K562 (cell line): Measurements from ENCODE around the gene SAP25. TPM values are rescaled to one million over a fixed set of nuclear protein-coding genes. Genes with fewer than 3 reads are reported as not detected.

Source experiments
- ARID4B ChIP-seq: sonication (generic); formaldehyde crosslinking; IDR thresholded peaks from 2 replicates; pipeline ENCODE4 v1.8.0; 2022; ENCODE audit warnings: mild to moderate bottlenecking, missing genetic modification reagents
- ARNT ChIP-seq, 2 experiments: fragments of 450-650 bp; IDR thresholded peaks; 2 replicates each; pipeline ENCODE4 v1.6.1; 2016; ENCODE audit warnings: mild to moderate bottlenecking in 1 of 2
- ESRRA ChIP-seq: fragments of 450-650 bp; IDR thresholded peaks from 2 replicates; pipeline ENCODE4 v1.6.1; 2014; ENCODE audit warnings: low read depth, mild to moderate bottlenecking, moderate library complexity, borderline replicate concordance
- GTF2A2 ChIP-seq: IDR thresholded peaks from 2 replicates; pipeline ENCODE4 v1.6.1; 2016; ENCODE audit warnings: mild to moderate bottlenecking, missing genetic modification characterization, missing compliant biosample characterization
- HLTF ChIP-seq: fragments of 450-650 bp; IDR thresholded peaks from 2 replicates; pipeline ENCODE4 v1.6.1; 2016
- ZBTB26 ChIP-seq: fragments of 450-650 bp; formaldehyde crosslinking; IDR thresholded peaks from 2 replicates; pipeline ENCODE4 v1.4.0; 2022; ENCODE audit warnings: missing genetic modification characterization
- ZNF175 ChIP-seq: fragments of 200-800 bp; sonication (Bioruptor generic); IDR thresholded peaks from 2 replicates; pipeline ENCODE4 v1.6.1; 2016; ENCODE audit warnings: low read depth, mild to moderate bottlenecking, missing genetic modification characterization, missing compliant biosample characterization
- ZNF407 ChIP-seq: fragments of 450-650 bp; IDR thresholded peaks from 2 replicates; pipeline ENCODE4 v1.6.1; 2016; ENCODE audit warnings: low read depth
- ZNF444 ChIP-seq: fragments of 250-450 bp; sonication (Bioruptor Pico); IDR thresholded peaks from 2 replicates; pipeline ENCODE4 v1.4.0; 2020; ENCODE audit warnings: mild to moderate bottlenecking, moderate library complexity
- polyA plus RNA-seq, 8 experiments: library from polyadenylated mRNA; depleted of rRNA in 4 of 8; stranded (reverse) in 5 of 8; unstranded in 3 of 8; fragments of >200 nt; fragmentation: Nextera tagmentation in 2 of 8; fragmentation: Illumina TruSeq in 1 of 8; extraction: Ambion mirVana in 2 of 8; extraction: Trizol in 1 of 8; gene quantifications; 2 replicates each; pipeline versions ENCODE4 v1.2.1 to v1.2.3, GENCODE V29; 2011 to 2014; ENCODE audit warnings: inconsistent platforms in 1 of 8, missing spikeins in 1 of 8
- total RNA-seq, 7 experiments: library from RNA; depleted of rRNA in 6 of 7; stranded (reverse); fragments of >200 nt in 6 of 7; fragmentation: Illumina TruSeq in 2 of 7; extraction: Trizol in 2 of 7; gene quantifications; 2 replicates each; pipeline versions ENCODE4 v1.2.1 to v1.2.3, GENCODE V29; 2011 to 2021; ENCODE audit warnings: low replicate concordance in 1 of 7
- TF ChIP-seq, protein P1 (sequence below): fragments of 450-650 bp; IDR thresholded peaks from 2 replicates; pipeline ENCODE4 v1.6.1; 2016
- TF ChIP-seq, protein P2 (sequence below): sonication (generic); formaldehyde crosslinking; IDR thresholded peaks from 2 replicates; pipeline ENCODE4 v1.8.1; 2023; ENCODE audit warnings: mild to moderate bottlenecking, missing genetic modification reagents

Gene SAP25
- total and polyA plus RNA-seq, 9 of the 15 experiments (the other 6 are each of a cell fraction or from before 2014, with no cell fraction given), result 0.13 to 5.3 (median 0.78) TPM; not detected in 1

DNA sequence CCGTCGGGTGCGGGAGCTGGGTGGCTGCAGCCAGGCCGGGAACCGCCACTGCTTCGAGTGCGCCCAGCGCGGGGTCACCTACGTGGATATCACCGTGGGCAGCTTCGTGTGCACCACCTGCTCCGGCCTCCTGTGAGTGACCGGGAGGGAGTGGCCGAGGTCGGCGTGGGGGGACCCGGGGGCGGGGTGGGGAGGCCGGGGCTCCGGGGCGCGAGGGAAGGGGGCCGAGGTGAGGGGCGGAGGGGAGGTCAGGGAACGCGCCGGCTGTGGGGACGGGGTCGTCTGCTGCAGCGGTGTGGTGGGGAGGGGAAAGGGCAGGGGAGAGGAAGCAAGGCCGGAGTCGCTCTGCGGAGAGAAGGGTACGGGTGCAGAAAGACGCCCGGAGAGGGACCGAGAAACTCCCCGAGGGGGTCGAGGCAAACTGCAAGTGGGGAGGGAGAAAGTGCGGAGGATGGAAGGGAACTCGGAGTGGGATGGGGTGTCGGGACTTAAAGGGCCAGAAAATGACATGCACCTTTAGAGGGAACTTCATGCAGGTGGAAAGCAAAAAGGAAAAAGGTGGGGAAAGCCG lies 34.2 kb downstream of the SAP25 start (continued):
- TF ChIP-seq ZNF407 (no peak), ZNF444 (CRISPR knock-in tag) (no peak), ZNF175 (CRISPR knock-in tag) (no peak), HLTF (0 out of 2 replicates have a peak, but pooled peaks have one; percentile 2), ZBTB26 (CRISPR knock-in tag) (0 out of 2 replicates have a peak, but pooled peaks have one; percentile 52), ARNT (IDR thresholded peaks at IDR 0.05) (no peak), ARID4B (CRISPR knock-in tag) (no peak), GTF2A2 (tag) (no peak), ESRRA (0 out of 2 replicates have a peak, but pooled peaks have one; percentile 3)
- TF ChIP-seq, protein P1, sequence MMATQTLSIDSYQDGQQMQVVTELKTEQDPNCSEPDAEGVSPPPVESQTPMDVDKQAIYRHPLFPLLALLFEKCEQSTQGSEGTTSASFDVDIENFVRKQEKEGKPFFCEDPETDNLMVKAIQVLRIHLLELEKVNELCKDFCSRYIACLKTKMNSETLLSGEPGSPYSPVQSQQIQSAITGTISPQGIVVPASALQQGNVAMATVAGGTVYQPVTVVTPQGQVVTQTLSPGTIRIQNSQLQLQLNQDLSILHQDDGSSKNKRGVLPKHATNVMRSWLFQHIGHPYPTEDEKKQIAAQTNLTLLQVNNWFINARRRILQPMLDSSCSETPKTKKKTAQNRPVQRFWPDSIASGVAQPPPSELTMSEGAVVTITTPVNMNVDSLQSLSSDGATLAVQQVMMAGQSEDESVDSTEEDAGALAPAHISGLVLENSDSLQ, result no peak
- TF ChIP-seq, protein P2, sequence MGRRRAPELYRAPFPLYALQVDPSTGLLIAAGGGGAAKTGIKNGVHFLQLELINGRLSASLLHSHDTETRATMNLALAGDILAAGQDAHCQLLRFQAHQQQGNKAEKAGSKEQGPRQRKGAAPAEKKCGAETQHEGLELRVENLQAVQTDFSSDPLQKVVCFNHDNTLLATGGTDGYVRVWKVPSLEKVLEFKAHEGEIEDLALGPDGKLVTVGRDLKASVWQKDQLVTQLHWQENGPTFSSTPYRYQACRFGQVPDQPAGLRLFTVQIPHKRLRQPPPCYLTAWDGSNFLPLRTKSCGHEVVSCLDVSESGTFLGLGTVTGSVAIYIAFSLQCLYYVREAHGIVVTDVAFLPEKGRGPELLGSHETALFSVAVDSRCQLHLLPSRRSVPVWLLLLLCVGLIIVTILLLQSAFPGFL (CRISPR knock-in tag), result 0 out of 2 replicates have a peak, but pooled peaks have one; percentile 4
